ENCODE data around the gene F10. TPM values are rescaled to one million over a fixed set of nuclear protein-coding genes. Genes with fewer than 3 reads are reported as not detected.

F10 gene
- total RNA-seq: 10.7 and 21.6 TPM in 2 replicates

GRCh38 chr13:113122550-113123225 is at the start of gene F10:
TSS of gene F10 (plus strand) at chr13:113122799. CDS start at chr13:113122856, 57 bp downstream.

GRCh38 chr13:113105032-113105920 is 17.3 kb upstream of the F10 start, which contains the start of gene F7:
TSS of gene F7 (plus strand) at chr13:113105791. CDS start at chr13:113105842, 51 bp downstream.

GRCh38 chr13:113157929-113158747 is 35.5 kb downstream of the F10 start, which contains the start of gene PROZ:
TSS of gene PROZ (plus strand) at chr13:113158648. CDS start at chr13:113158661, 13 bp downstream.

Other genes with a start within 250 kb of the F10 start
- 0.14 and 0.55 TPM in 2 replicates for gene MCF2L, start 153.6 kb upstream of the F10 start, total RNA-seq
- gene F7, start 17.0 kb upstream of the F10 start, total RNA-seq: not detected in 2 replicates
- gene PROZ, start 35.8 kb downstream of the F10 start, total RNA-seq: not detected in 2 replicates
- gene PCID2, start 85.9 kb downstream of the F10 start, total RNA-seq: 55.9 and 72.8 TPM in 2 replicates
- 78.5 and 103 TPM in 2 replicates for gene CUL4A, start 86.8 kb downstream of the F10 start, total RNA-seq
- gene LAMP1, start 174.4 kb downstream of the F10 start, total RNA-seq: 147 and 215 TPM in 2 replicates
- gene GRTP1, start 241.3 kb downstream of the F10 start, total RNA-seq: 2.3 and 3.1 TPM in 2 replicates

All from smooth muscle cell of bladder (primary cell).